IMR-90 (cell line): ENCODE data around the gene LRP1B. TPM values are rescaled to one million over a fixed set of nuclear protein-coding genes. Genes with fewer than 3 reads are reported as not detected.

Experiments used
- ATAC-seq: fragments of 200-7000 bp; cut with Tn5 transposase; 2 replicates; pipeline ENCODE4 v1.9.1; 2020; ENCODE audit warnings: low read depth, mild to moderate bottlenecking, moderate library complexity
- BruUV-seq: library from RNA; stranded (reverse); fragments of 400-500 nt; replicated peaks from 2 replicates; lab custom pipeline; 2021; lab: Mats Ljungman, UMichigan
- CTCF ChIA-PET: fragments of 300-600 bp; formaldehyde crosslinking; extraction: SDS; loops from one replicate; lab custom pipeline; 2021; ENCODE audit warnings: antibody characterized with exemption; lab: Yijun Ruan, JAX
- POLR2A ChIA-PET: fragments of 300-600 bp; sonication (Branson Sonifier 250); formaldehyde crosslinking; loops from one replicate; lab custom pipeline; 2022; ENCODE audit warnings: antibody characterized with exemption; ENCODE audit not compliant: unreplicated experiment; lab: Charles Lee
- DNase-seq: peaks from one replicate; pipeline ENCODE4 v3.0.0; 2013
- H2AFZ ChIP-seq: replicated peaks from 2 replicates; pipeline ENCODE3; 2013; ENCODE audit warnings: low read length, mild to moderate bottlenecking; ENCODE audit not compliant: poor library complexity
- H2AK5ac ChIP-seq: 2 replicates; pipeline ENCODE4 v1.6.1; 2013; ENCODE audit warnings: low read depth, low read length, inconsistent platforms
- H2AK9ac ChIP-seq: replicated peaks from 2 replicates; pipeline ENCODE3; 2013; ENCODE audit warnings: mild to moderate bottlenecking, low read depth, low read length, moderate library complexity; ENCODE audit not compliant: poor library complexity
- H2BK120ac ChIP-seq: 2 replicates; pipeline ENCODE4 v1.6.1; 2013; ENCODE audit warnings: low read depth, low read length, inconsistent platforms
- H2BK15ac ChIP-seq: 3 replicates; pipeline ENCODE4 v1.6.1; 2013; ENCODE audit warnings: low read depth, low read length, inconsistent platforms
- H2BK20ac ChIP-seq: 2 replicates; pipeline ENCODE4 v1.6.1; 2013; ENCODE audit warnings: low read depth, mild to moderate bottlenecking, inconsistent platforms, low read length, moderate library complexity
- H2BK5ac ChIP-seq: 2 replicates; pipeline ENCODE4 v1.6.1; 2013; ENCODE audit warnings: mild to moderate bottlenecking, low read depth, low read length, inconsistent platforms; ENCODE audit not compliant: poor library complexity, severe bottlenecking
- H3K14ac ChIP-seq: replicated peaks from 2 replicates; pipeline ENCODE4 v1.6.1; 2013; ENCODE audit warnings: low read depth, low read length, inconsistent platforms
- H3K18ac ChIP-seq: 2 replicates; pipeline ENCODE4 v1.6.1; 2013; ENCODE audit warnings: low read depth, low read length, control low read depth
- H3K23ac ChIP-seq: 2 replicates; pipeline ENCODE4 v1.6.1; 2013; ENCODE audit warnings: low read depth, low read length, inconsistent platforms
- H3K27ac ChIP-seq: 2 replicates; pipeline ENCODE4 v1.5.1; 2013; ENCODE audit warnings: mild to moderate bottlenecking, control low read depth, low read length; ENCODE audit not compliant: insufficient read depth
- H3K27me3 ChIP-seq: 2 replicates; pipeline ENCODE4 v1.6.1; 2013; ENCODE audit warnings: low read length; ENCODE audit not compliant: control insufficient read depth, insufficient read depth
- H3K36me3 ChIP-seq: 2 replicates; pipeline ENCODE4 v1.6.1; 2013; ENCODE audit warnings: low read length, mixed read lengths; ENCODE audit not compliant: control insufficient read depth, insufficient read depth
- H3K4ac ChIP-seq: 2 replicates; pipeline ENCODE4 v1.6.1; 2013; ENCODE audit warnings: low read depth, low read length, inconsistent platforms
- H3K4me1 ChIP-seq: 2 replicates; pipeline ENCODE4 v1.6.1; 2013; ENCODE audit warnings: low read length, mixed read lengths; ENCODE audit not compliant: control insufficient read depth, insufficient read depth
- H3K4me2 ChIP-seq: 2 replicates; pipeline ENCODE4 v1.6.1; 2013; ENCODE audit warnings: low read depth, mild to moderate bottlenecking, control low read depth, low read length, moderate library complexity
- H3K4me3 ChIP-seq: 2 replicates; pipeline ENCODE4 v1.5.1; 2013; ENCODE audit warnings: low read depth, mild to moderate bottlenecking, control low read depth, low read length, moderate library complexity; ENCODE audit not compliant: insufficient read depth
- H3K56ac ChIP-seq: 2 replicates; pipeline ENCODE4 v1.6.1; 2013; ENCODE audit warnings: low read length, inconsistent platforms; ENCODE audit not compliant: insufficient read depth; ENCODE audit errors: extremely low read depth
- H3K79me1 ChIP-seq, 2 experiments: 2 replicates each; pipeline ENCODE4 v1.6.1; 2013; ENCODE audit warnings: low read length in 2 of 2, inconsistent platforms in 1 of 2, low read depth in 1 of 2
- H3K9ac ChIP-seq: 2 replicates; pipeline ENCODE4 v1.6.1; 2013; ENCODE audit warnings: low read depth, low read length, control low read depth
- H3K9me1 ChIP-seq: 2 replicates; pipeline ENCODE4 v1.6.1; 2013; ENCODE audit warnings: low read length, inconsistent platforms; ENCODE audit not compliant: insufficient read depth
- H3K9me3 ChIP-seq: 2 replicates; pipeline ENCODE4 v1.6.1; 2013; ENCODE audit warnings: low read length; ENCODE audit not compliant: control insufficient read depth, insufficient read depth
- H4K20me1 ChIP-seq: 2 replicates; pipeline ENCODE4 v1.6.1; 2013; ENCODE audit warnings: low read length, inconsistent platforms; ENCODE audit not compliant: insufficient read depth
- H4K5ac ChIP-seq: 2 replicates; pipeline ENCODE4 v1.6.1; 2013; ENCODE audit warnings: mild to moderate bottlenecking, low read depth, low read length, control low read depth
- H4K8ac ChIP-seq, 2 experiments: 2 replicates each; pipeline ENCODE4 v1.6.1; 2013; ENCODE audit warnings: low read depth in 2 of 2, low read length in 2 of 2, control low read depth in 1 of 2, inconsistent platforms in 1 of 2
- H4K91ac ChIP-seq: 2 replicates; pipeline ENCODE4 v1.6.1; 2013; ENCODE audit warnings: low read depth, low read length, inconsistent platforms; ENCODE audit not compliant: insufficient read depth
- CEBPB ChIP-seq: IDR thresholded peaks from 2 replicates; pipeline ENCODE4 v1.6.1; 2012; ENCODE audit warnings: low read depth, low read length, improper control_type of control experiment
- RAD21 ChIP-seq: IDR thresholded peaks from 2 replicates; pipeline ENCODE4 v1.6.1; 2012; ENCODE audit warnings: low read length, improper control_type of control experiment
- WGBS, 2 experiments: methylation state at CpG; one replicate each; pipeline versions ENCODE4 v1.1.5 to v1.1.7; 2013; ENCODE audit warnings: missing lambda C conversion rate in 2 of 2; ENCODE audit not compliant: insufficient read length in 1 of 2; ENCODE audit errors: extremely low coverage in 2 of 2; 5-methylcytosine and 5-hydroxymethylcytosine counted together
- dilution Hi-C: fragments of 300-500 bp; cut with HindIII; formaldehyde crosslinking; loops from one replicate; pipeline ENCODE4 v1.14.3; 2018; ENCODE audit warnings: low sequenced_read_pairs; ENCODE audit not compliant: unreplicated experiment
- in situ Hi-C: fragments of 300-500 bp; cut with MboI; formaldehyde crosslinking; loops from 3 replicates; pipeline ENCODE4 v1.14.3; 2019; ENCODE audit warnings: low sequenced_read_pairs, inconsistent platforms, mixed read lengths
- intact Hi-C: fragments of 100-400 bp; cut with micrococcal nuclease; formaldehyde crosslinking; loops from 2 replicates; pipeline ENCODE4 v1.10.0; 2022
- polyA plus RNA-seq, 3 experiments: library from polyadenylated mRNA; depleted of rRNA; stranded (reverse); fragments of >200 nt; gene quantifications; 2 replicates each; pipeline ENCODE4 v1.2.3, GENCODE V29; 2012; ENCODE audit warnings: low replicate concordance in 1 of 3
- total RNA-seq: library from RNA; depleted of rRNA; stranded (reverse); fragments of >200 nt; gene quantifications from 2 replicates; pipeline ENCODE4 v1.2.3, GENCODE V29; 2012

LRP1B gene
- total and polyA plus RNA-seq, 2 of the 4 experiments (the other 2 are of a cell fraction), result under 0.01 to 0.02 TPM

GRCh38 chr2:141417246-141417797, 713.5 kb downstream of the LRP1B start:
- Histone ChIP-seq H3K4me1 (no peaks in the 10 kb centered on the region), H3K56ac (no peak overlapping the region), H2AK9ac (no peak overlapping the region), H4K8ac (no peak overlapping the region), H4K5ac (no peak overlapping the region), H3K23ac (no peak overlapping the region), H3K27ac (no peak overlapping the region), H2BK15ac (no peak overlapping the region), H3K9ac (no peak overlapping the region), H4K20me1 (no peaks in the 10 kb centered on the region), H3K18ac (no peak overlapping the region), H3K9me1 (no peaks in the 10 kb centered on the region), H3K27me3 (no peaks in the 10 kb centered on the region), H2BK120ac (no peak overlapping the region), H2AFZ (no peak overlapping the region), H3K9me3 (no peaks in the 10 kb centered on the region), H3K36me3 (no peaks in the 10 kb centered on the region), H3K79me1 (no peaks in the 10 kb centered on the region), H2BK20ac (no peak overlapping the region), H2AK5ac (no peak overlapping the region), H3K4me2 (no peak overlapping the region), H2BK5ac (no peak overlapping the region), H3K4me3 (no peak overlapping the region), H3K4ac (no peak overlapping the region), H4K91ac (no peak overlapping the region), H3K14ac (no peak overlapping the region)
- no TSS peak for BruUV-seq
- in situ Hi-C loops, result no loop called here
- WGBS, 2 experiments, result no CpG with 5 or more reads among the region's 1 CpG
- TF ChIP-seq RAD21 (no peak), CEBPB (peak; percentile 58)
- CTCF ChIA-PET, result interaction anchor here (0.6 kb wide), 2 partner anchors 36 to 1171 kb away, joined by 3 to 5 read pairs; no protein-coding TSS in a partner anchor
- DNase-seq, result peak; percentile 4
- POLR2A ChIA-PET, result no interaction called here
- no peak for ATAC-seq
- intact Hi-C loops, result no loop called here
- dilution Hi-C loops, result no loop called here
